IMR-90 (cell line): ENCODE measurements around the gene NCKAP5. TPM values are rescaled to one million over a fixed set of nuclear protein-coding genes. Genes with fewer than 3 reads are reported as not detected.

Experiments used
- ATAC-seq: fragments of 200-7000 bp; cut with Tn5 transposase; 2 replicates; pipeline ENCODE4 v1.9.1; 2020; ENCODE audit warnings: low read depth, mild to moderate bottlenecking, moderate library complexity
- BruUV-seq: library from RNA; stranded (reverse); fragments of 400-500 nt; replicated peaks from 2 replicates; lab custom pipeline; 2021; lab: Mats Ljungman, UMichigan
- CTCF ChIA-PET: fragments of 300-600 bp; formaldehyde crosslinking; extraction: SDS; loops from one replicate; lab custom pipeline; 2021; ENCODE audit warnings: antibody characterized with exemption; lab: Yijun Ruan, JAX
- POLR2A ChIA-PET: fragments of 300-600 bp; sonication (Branson Sonifier 250); formaldehyde crosslinking; loops from one replicate; lab custom pipeline; 2022; ENCODE audit warnings: antibody characterized with exemption; ENCODE audit not compliant: unreplicated experiment; lab: Charles Lee
- DNase-seq: peaks from one replicate; pipeline ENCODE4 v3.0.0; 2013
- H2AFZ ChIP-seq: replicated peaks from 2 replicates; pipeline ENCODE3; 2013; ENCODE audit warnings: low read length, mild to moderate bottlenecking; ENCODE audit not compliant: poor library complexity
- H2AK5ac ChIP-seq: 2 replicates; pipeline ENCODE4 v1.6.1; 2013; ENCODE audit warnings: low read depth, low read length, inconsistent platforms
- H2AK9ac ChIP-seq: replicated peaks from 2 replicates; pipeline ENCODE3; 2013; ENCODE audit warnings: mild to moderate bottlenecking, low read depth, low read length, moderate library complexity; ENCODE audit not compliant: poor library complexity
- H2BK120ac ChIP-seq: 2 replicates; pipeline ENCODE4 v1.6.1; 2013; ENCODE audit warnings: low read depth, low read length, inconsistent platforms
- H2BK15ac ChIP-seq: 3 replicates; pipeline ENCODE4 v1.6.1; 2013; ENCODE audit warnings: low read depth, low read length, inconsistent platforms
- H2BK20ac ChIP-seq: 2 replicates; pipeline ENCODE4 v1.6.1; 2013; ENCODE audit warnings: low read depth, mild to moderate bottlenecking, inconsistent platforms, low read length, moderate library complexity
- H2BK5ac ChIP-seq: 2 replicates; pipeline ENCODE4 v1.6.1; 2013; ENCODE audit warnings: mild to moderate bottlenecking, low read depth, low read length, inconsistent platforms; ENCODE audit not compliant: poor library complexity, severe bottlenecking
- H3K14ac ChIP-seq: replicated peaks from 2 replicates; pipeline ENCODE4 v1.6.1; 2013; ENCODE audit warnings: low read depth, low read length, inconsistent platforms
- H3K18ac ChIP-seq: 2 replicates; pipeline ENCODE4 v1.6.1; 2013; ENCODE audit warnings: low read depth, low read length, control low read depth
- H3K23ac ChIP-seq: 2 replicates; pipeline ENCODE4 v1.6.1; 2013; ENCODE audit warnings: low read depth, low read length, inconsistent platforms
- H3K27ac ChIP-seq: 2 replicates; pipeline ENCODE4 v1.5.1; 2013; ENCODE audit warnings: mild to moderate bottlenecking, control low read depth, low read length; ENCODE audit not compliant: insufficient read depth
- H3K27me3 ChIP-seq: 2 replicates; pipeline ENCODE4 v1.6.1; 2013; ENCODE audit warnings: low read length; ENCODE audit not compliant: control insufficient read depth, insufficient read depth
- H3K36me3 ChIP-seq: 2 replicates; pipeline ENCODE4 v1.6.1; 2013; ENCODE audit warnings: low read length, mixed read lengths; ENCODE audit not compliant: control insufficient read depth, insufficient read depth
- H3K4ac ChIP-seq: 2 replicates; pipeline ENCODE4 v1.6.1; 2013; ENCODE audit warnings: low read depth, low read length, inconsistent platforms
- H3K4me1 ChIP-seq: 2 replicates; pipeline ENCODE4 v1.6.1; 2013; ENCODE audit warnings: low read length, mixed read lengths; ENCODE audit not compliant: control insufficient read depth, insufficient read depth
- H3K4me2 ChIP-seq: 2 replicates; pipeline ENCODE4 v1.6.1; 2013; ENCODE audit warnings: low read depth, mild to moderate bottlenecking, control low read depth, low read length, moderate library complexity
- H3K4me3 ChIP-seq: 2 replicates; pipeline ENCODE4 v1.5.1; 2013; ENCODE audit warnings: low read depth, mild to moderate bottlenecking, control low read depth, low read length, moderate library complexity; ENCODE audit not compliant: insufficient read depth
- H3K56ac ChIP-seq: 2 replicates; pipeline ENCODE4 v1.6.1; 2013; ENCODE audit warnings: low read length, inconsistent platforms; ENCODE audit not compliant: insufficient read depth; ENCODE audit errors: extremely low read depth
- H3K79me1 ChIP-seq, 2 experiments: 2 replicates each; pipeline ENCODE4 v1.6.1; 2013; ENCODE audit warnings: low read length in 2 of 2, inconsistent platforms in 1 of 2, low read depth in 1 of 2
- H3K9ac ChIP-seq: 2 replicates; pipeline ENCODE4 v1.6.1; 2013; ENCODE audit warnings: low read depth, low read length, control low read depth
- H3K9me1 ChIP-seq: 2 replicates; pipeline ENCODE4 v1.6.1; 2013; ENCODE audit warnings: low read length, inconsistent platforms; ENCODE audit not compliant: insufficient read depth
- H3K9me3 ChIP-seq: 2 replicates; pipeline ENCODE4 v1.6.1; 2013; ENCODE audit warnings: low read length; ENCODE audit not compliant: control insufficient read depth, insufficient read depth
- H4K20me1 ChIP-seq: 2 replicates; pipeline ENCODE4 v1.6.1; 2013; ENCODE audit warnings: low read length, inconsistent platforms; ENCODE audit not compliant: insufficient read depth
- H4K5ac ChIP-seq: 2 replicates; pipeline ENCODE4 v1.6.1; 2013; ENCODE audit warnings: mild to moderate bottlenecking, low read depth, low read length, control low read depth
- H4K8ac ChIP-seq, 2 experiments: 2 replicates each; pipeline ENCODE4 v1.6.1; 2013; ENCODE audit warnings: low read depth in 2 of 2, low read length in 2 of 2, control low read depth in 1 of 2, inconsistent platforms in 1 of 2
- H4K91ac ChIP-seq: 2 replicates; pipeline ENCODE4 v1.6.1; 2013; ENCODE audit warnings: low read depth, low read length, inconsistent platforms; ENCODE audit not compliant: insufficient read depth
- CEBPB ChIP-seq: IDR thresholded peaks from 2 replicates; pipeline ENCODE4 v1.6.1; 2012; ENCODE audit warnings: low read depth, low read length, improper control_type of control experiment
- CTCF ChIP-seq: conservative IDR thresholded peaks from 2 replicates; pipeline ENCODE4 v1.5.1; 2012; ENCODE audit warnings: mild to moderate bottlenecking, low read depth, low read length, improper control_type of control experiment
- MAZ ChIP-seq: IDR thresholded peaks from 2 replicates; pipeline ENCODE4 v1.6.1; 2012; ENCODE audit warnings: low read depth, mild to moderate bottlenecking, low read length, improper control_type of control experiment, moderate library complexity, borderline replicate concordance
- RAD21 ChIP-seq: IDR thresholded peaks from 2 replicates; pipeline ENCODE4 v1.6.1; 2012; ENCODE audit warnings: low read length, improper control_type of control experiment
- WGBS, 2 experiments: methylation state at CpG; one replicate each; pipeline versions ENCODE4 v1.1.5 to v1.1.7; 2013; ENCODE audit warnings: missing lambda C conversion rate in 2 of 2; ENCODE audit not compliant: insufficient read length in 1 of 2; ENCODE audit errors: extremely low coverage in 2 of 2; 5-methylcytosine and 5-hydroxymethylcytosine counted together
- dilution Hi-C: fragments of 300-500 bp; cut with HindIII; formaldehyde crosslinking; loops from one replicate; pipeline ENCODE4 v1.14.3; 2018; ENCODE audit warnings: low sequenced_read_pairs; ENCODE audit not compliant: unreplicated experiment
- in situ Hi-C: fragments of 300-500 bp; cut with MboI; formaldehyde crosslinking; loops from 3 replicates; pipeline ENCODE4 v1.14.3; 2019; ENCODE audit warnings: low sequenced_read_pairs, inconsistent platforms, mixed read lengths
- intact Hi-C: fragments of 100-400 bp; cut with micrococcal nuclease; formaldehyde crosslinking; loops from 2 replicates; pipeline ENCODE4 v1.10.0; 2022
- polyA plus RNA-seq, 3 experiments: library from polyadenylated mRNA; depleted of rRNA; stranded (reverse); fragments of >200 nt; gene quantifications; 2 replicates each; pipeline ENCODE4 v1.2.3, GENCODE V29; 2012; ENCODE audit warnings: low replicate concordance in 1 of 3
- total RNA-seq: library from RNA; depleted of rRNA; stranded (reverse); fragments of >200 nt; gene quantifications from 2 replicates; pipeline ENCODE4 v1.2.3, GENCODE V29; 2012

Gene NCKAP5
- total and polyA plus RNA-seq, 2 of the 4 experiments (the other 2 are of a cell fraction), result 2.7 to 3.9 TPM

GRCh38 chr2:132730611-132731010 lies 837.7 kb downstream of the NCKAP5 start:
- Histone ChIP-seq H2AFZ (no peak overlapping the region), H2BK5ac (no peak overlapping the region), H4K20me1 (no peaks in the 10 kb centered on the region), H4K91ac (no peak overlapping the region), H3K4me3 (no peak overlapping the region), H4K5ac (no peak overlapping the region), H2BK120ac (no peak overlapping the region), H2BK20ac (no peak overlapping the region), H3K9me3 (no peaks in the 10 kb centered on the region), H3K36me3 (peaks cover 32% of the 10 kb centered on the region), H4K8ac (no peak overlapping the region), H3K4me2 (no peak overlapping the region), H2AK5ac (no peak overlapping the region), H2AK9ac (no peak overlapping the region), H2BK15ac (no peak overlapping the region), H3K9ac (no peak overlapping the region), H3K4ac (no peak overlapping the region), H3K4me1 (no peaks in the 10 kb centered on the region), H3K27me3 (no peaks in the 10 kb centered on the region), H3K56ac (no peak overlapping the region), H3K14ac (no peak overlapping the region), H3K27ac (no peak overlapping the region), H3K23ac (no peak overlapping the region), H3K18ac (no peak overlapping the region), H3K9me1 (peaks cover 2% of the 10 kb centered on the region; the same call in 1 of the 2 replicates), H3K79me1 (0 out of 4 replicates have a peak, but pooled peaks cover 0 to 3% of the 10 kb centered on the region in 2 experiments)
- no peak for TF ChIP-seq MAZ
- TF ChIP-seq RAD21, result no peak
- TF ChIP-seq CTCF, result no peak
- TF ChIP-seq CEBPB, result peak; percentile 43; the same call in 1 of the 2 replicates
- dilution Hi-C loops (no loop called here), intact Hi-C loops (no loop called here), in situ Hi-C loops (no loop called here)
- ChIA-PET POLR2A (no interaction called here), CTCF (no interaction called here)
- no TSS peak for BruUV-seq
- peak; percentile 1 for DNase-seq
- ATAC-seq, result no peak
- no CpG with 5 or more reads among the region's 6 CpGs for WGBS, 2 experiments
